ENCODE data around the gene GNA12.

Gene GNA12

DNA sequence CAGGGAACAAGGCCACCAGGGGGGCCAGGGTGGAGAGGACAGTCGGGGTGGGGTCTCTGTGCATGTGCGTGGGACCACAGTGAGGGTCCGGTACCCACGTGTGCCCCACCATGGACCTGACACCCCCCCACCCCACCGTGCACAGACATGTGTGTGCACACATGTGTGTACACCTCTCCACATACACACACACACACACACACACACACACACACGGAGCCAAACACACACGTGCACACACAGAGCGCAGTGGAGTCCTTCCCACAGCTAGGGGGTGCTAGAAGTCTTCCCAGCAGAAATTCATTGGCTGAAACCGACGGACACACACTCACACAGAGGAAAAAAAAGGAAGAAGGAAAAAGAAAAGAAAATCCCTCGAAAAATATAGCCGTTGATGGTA, 42.8 kb upstream of the GNA12 start:
- TF ChIP-seq ZBTB7A (IDR thresholded peaks at IDR 0.05; ENCODE audit: low read depth) (no peak), CREB1 (IDR thresholded peaks at IDR 0.05; ENCODE audit: low read depth) (no peak), TAF1 (IDR thresholded peaks at IDR 0.05; ENCODE audit: low read depth) (no peak), RAD21 (IDR thresholded peaks at IDR 0.05; ENCODE audit: low read depth) (peak; percentile 93), TCF12 (IDR thresholded peaks at IDR 0.05; ENCODE audit: low read depth) (no peak), NFIC (IDR thresholded peaks at IDR 0.05) (no peak), YY1 (IDR thresholded peaks at IDR 0.05; ENCODE audit: low read depth) (no peak), EP300 (IDR thresholded peaks at IDR 0.05; ENCODE audit: borderline replicate concordance) (no peak), TEAD4 (IDR thresholded peaks at IDR 0.05) (no peak)
- TF ChIP-seq, protein P1, sequence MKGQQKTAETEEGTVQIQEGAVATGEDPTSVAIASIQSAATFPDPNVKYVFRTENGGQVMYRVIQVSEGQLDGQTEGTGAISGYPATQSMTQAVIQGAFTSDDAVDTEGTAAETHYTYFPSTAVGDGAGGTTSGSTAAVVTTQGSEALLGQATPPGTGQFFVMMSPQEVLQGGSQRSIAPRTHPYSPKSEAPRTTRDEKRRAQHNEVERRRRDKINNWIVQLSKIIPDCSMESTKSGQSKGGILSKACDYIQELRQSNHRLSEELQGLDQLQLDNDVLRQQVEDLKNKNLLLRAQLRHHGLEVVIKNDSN (IDR thresholded peaks at IDR 0.05) = no peak
- TF ChIP-seq, protein P2, sequence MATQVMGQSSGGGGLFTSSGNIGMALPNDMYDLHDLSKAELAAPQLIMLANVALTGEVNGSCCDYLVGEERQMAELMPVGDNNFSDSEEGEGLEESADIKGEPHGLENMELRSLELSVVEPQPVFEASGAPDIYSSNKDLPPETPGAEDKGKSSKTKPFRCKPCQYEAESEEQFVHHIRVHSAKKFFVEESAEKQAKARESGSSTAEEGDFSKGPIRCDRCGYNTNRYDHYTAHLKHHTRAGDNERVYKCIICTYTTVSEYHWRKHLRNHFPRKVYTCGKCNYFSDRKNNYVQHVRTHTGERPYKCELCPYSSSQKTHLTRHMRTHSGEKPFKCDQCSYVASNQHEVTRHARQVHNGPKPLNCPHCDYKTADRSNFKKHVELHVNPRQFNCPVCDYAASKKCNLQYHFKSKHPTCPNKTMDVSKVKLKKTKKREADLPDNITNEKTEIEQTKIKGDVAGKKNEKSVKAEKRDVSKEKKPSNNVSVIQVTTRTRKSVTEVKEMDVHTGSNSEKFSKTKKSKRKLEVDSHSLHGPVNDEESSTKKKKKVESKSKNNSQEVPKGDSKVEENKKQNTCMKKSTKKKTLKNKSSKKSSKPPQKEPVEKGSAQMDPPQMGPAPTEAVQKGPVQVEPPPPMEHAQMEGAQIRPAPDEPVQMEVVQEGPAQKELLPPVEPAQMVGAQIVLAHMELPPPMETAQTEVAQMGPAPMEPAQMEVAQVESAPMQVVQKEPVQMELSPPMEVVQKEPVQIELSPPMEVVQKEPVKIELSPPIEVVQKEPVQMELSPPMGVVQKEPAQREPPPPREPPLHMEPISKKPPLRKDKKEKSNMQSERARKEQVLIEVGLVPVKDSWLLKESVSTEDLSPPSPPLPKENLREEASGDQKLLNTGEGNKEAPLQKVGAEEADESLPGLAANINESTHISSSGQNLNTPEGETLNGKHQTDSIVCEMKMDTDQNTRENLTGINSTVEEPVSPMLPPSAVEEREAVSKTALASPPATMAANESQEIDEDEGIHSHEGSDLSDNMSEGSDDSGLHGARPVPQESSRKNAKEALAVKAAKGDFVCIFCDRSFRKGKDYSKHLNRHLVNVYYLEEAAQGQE (IDR thresholded peaks at IDR 0.05; ENCODE audit: low read depth) = no peak
- TF ChIP-seq, protein P3, sequence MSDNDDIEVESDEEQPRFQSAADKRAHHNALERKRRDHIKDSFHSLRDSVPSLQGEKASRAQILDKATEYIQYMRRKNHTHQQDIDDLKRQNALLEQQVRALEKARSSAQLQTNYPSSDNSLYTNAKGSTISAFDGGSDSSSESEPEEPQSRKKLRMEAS (IDR thresholded peaks at IDR 0.05) = peak; percentile 37; the same call in 1 of the 2 replicates

- no peak for TF ChIP-seq CREB1 (IDR thresholded peaks at IDR 0.05; ENCODE audit: low read depth)
- TF ChIP-seq TCF12 (IDR thresholded peaks at IDR 0.05; ENCODE audit: low read depth) = no peak
- TF ChIP-seq FOXM1 (IDR thresholded peaks at IDR 0.05; ENCODE audit: borderline replicate concordance, low read depth) = no peak
- TF ChIP-seq YY1 (IDR thresholded peaks at IDR 0.05; ENCODE audit: low read depth) = no peak
- TF ChIP-seq EGR1 (IDR thresholded peaks at IDR 0.05) = no peak
- TF ChIP-seq CEBPB (IDR thresholded peaks at IDR 0.05) = no peak
- no peak for TF ChIP-seq TEAD4 (IDR thresholded peaks at IDR 0.05)
- no peak for TF ChIP-seq TAF1 (IDR thresholded peaks at IDR 0.05; ENCODE audit: low read depth)
- no peak for TF ChIP-seq RAD21 (IDR thresholded peaks at IDR 0.05; ENCODE audit: low read depth)
Measured at GRCh38 chr7:2886391-2886790, 42.3 kb upstream of the GNA12 start.

DNA sequence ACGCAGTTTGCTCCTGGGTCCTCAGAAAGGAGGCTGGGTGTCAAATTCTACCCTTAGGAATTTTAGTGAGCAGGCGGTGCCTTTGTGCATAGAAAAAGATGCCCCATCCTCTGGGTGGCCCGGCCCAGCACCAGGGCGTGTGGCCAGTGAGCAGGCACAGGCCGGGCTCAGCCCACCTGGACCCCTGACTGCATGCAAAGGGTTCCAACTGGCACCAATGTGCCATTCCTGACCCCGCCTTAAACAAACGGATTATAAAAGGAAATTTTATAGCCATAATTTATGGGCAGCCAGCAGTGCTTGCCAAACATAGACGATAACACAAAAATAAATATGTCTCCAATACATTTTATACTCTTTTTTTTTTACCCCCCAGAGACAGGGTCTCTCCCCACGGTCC, 40.1 kb upstream of the GNA12 start:
- no peak for TF ChIP-seq TCF12 (IDR thresholded peaks at IDR 0.05; ENCODE audit: low read depth)
- no peak for TF ChIP-seq EP300 (IDR thresholded peaks at IDR 0.05; ENCODE audit: borderline replicate concordance)
- no peak for TF ChIP-seq CREB1 (IDR thresholded peaks at IDR 0.05; ENCODE audit: low read depth)
- TF ChIP-seq CEBPB (IDR thresholded peaks at IDR 0.05) = no peak
- TF ChIP-seq TAF1 (IDR thresholded peaks at IDR 0.05; ENCODE audit: low read depth) = no peak
- no peak for TF ChIP-seq RAD21 (IDR thresholded peaks at IDR 0.05; ENCODE audit: low read depth)
- no peak for TF ChIP-seq NFIC (IDR thresholded peaks at IDR 0.05)

DNA sequence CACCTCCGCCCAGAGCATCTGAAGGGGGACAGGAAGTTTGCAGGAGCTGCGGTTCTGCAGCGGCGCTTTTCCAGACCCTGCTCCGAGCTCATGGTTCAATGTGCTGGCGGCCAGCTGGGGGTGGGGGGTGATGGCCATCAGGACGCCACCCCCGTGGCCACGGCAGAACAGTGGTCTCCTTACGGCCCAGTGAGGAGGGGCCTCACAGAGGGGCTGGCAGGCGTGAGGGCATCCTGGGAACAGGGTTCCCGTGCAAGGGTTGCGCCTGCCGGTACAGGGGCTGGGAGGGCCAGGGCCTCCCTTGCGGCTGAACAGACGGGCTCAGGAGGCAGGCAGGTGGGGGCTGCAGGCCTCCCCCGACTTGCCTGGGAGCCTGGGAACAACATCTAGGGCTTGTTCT, 39.0 kb upstream of the GNA12 start:
- TF ChIP-seq, protein P3 (IDR thresholded peaks at IDR 0.05) = no peak
- TF ChIP-seq TAF1 (IDR thresholded peaks at IDR 0.05; ENCODE audit: low read depth) (no peak), TEAD4 (IDR thresholded peaks at IDR 0.05) (no peak), ZBTB7A (IDR thresholded peaks at IDR 0.05; ENCODE audit: low read depth) (no peak), NFIC (IDR thresholded peaks at IDR 0.05) (no peak), EGR1 (IDR thresholded peaks at IDR 0.05) (no peak), RAD21 (IDR thresholded peaks at IDR 0.05; ENCODE audit: low read depth) (no peak), CEBPB (IDR thresholded peaks at IDR 0.05) (no peak), YY1 (IDR thresholded peaks at IDR 0.05; ENCODE audit: low read depth) (no peak), TCF12 (IDR thresholded peaks at IDR 0.05; ENCODE audit: low read depth) (no peak), FOXM1 (IDR thresholded peaks at IDR 0.05; ENCODE audit: borderline replicate concordance, low read depth) (no peak), CREB1 (IDR thresholded peaks at IDR 0.05; ENCODE audit: low read depth) (no peak), EP300 (IDR thresholded peaks at IDR 0.05; ENCODE audit: borderline replicate concordance) (no peak)
- TF ChIP-seq, protein P2 (IDR thresholded peaks at IDR 0.05; ENCODE audit: low read depth) = no peak
- TF ChIP-seq, protein P1 (IDR thresholded peaks at IDR 0.05) = no peak

DNA sequence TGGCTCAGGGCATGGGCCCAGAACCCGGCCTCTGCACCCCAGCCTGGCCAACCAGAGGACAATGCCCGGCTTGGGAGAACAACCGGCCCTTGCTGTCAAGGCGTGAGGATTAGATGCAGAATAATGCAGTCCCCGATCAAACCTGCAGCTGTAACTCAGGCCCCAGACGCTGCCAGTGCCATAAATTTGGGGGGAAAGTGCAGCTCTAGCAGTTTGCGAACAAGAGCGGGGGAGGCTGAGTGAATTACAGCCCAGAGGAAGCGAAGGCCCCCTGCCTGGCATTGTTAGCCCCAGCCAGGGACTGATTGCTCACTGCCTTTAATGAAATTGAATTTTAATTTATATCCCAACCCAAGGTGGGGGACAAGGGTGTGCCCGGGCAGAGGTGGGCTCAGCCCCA, 38.0 kb upstream of the GNA12 start:
- TF ChIP-seq NFIC (IDR thresholded peaks at IDR 0.05) = no peak
- TF ChIP-seq EP300 (IDR thresholded peaks at IDR 0.05; ENCODE audit: borderline replicate concordance) = no peak
- TF ChIP-seq RAD21 (IDR thresholded peaks at IDR 0.05; ENCODE audit: low read depth) = no peak
- TF ChIP-seq EGR1 (IDR thresholded peaks at IDR 0.05) = no peak
- TF ChIP-seq TAF1 (IDR thresholded peaks at IDR 0.05; ENCODE audit: low read depth) = no peak
- TF ChIP-seq ZBTB7A (IDR thresholded peaks at IDR 0.05; ENCODE audit: low read depth) = no peak
- no peak for TF ChIP-seq CREB1 (IDR thresholded peaks at IDR 0.05; ENCODE audit: low read depth)
- TF ChIP-seq TEAD4 (IDR thresholded peaks at IDR 0.05) = no peak
- TF ChIP-seq FOXM1 (IDR thresholded peaks at IDR 0.05; ENCODE audit: borderline replicate concordance, low read depth) = no peak
- TF ChIP-seq CEBPB (IDR thresholded peaks at IDR 0.05) = no peak
- TF ChIP-seq TCF12 (IDR thresholded peaks at IDR 0.05; ENCODE audit: low read depth) = no peak
- TF ChIP-seq, protein P3 (IDR thresholded peaks at IDR 0.05) = no peak
- TF ChIP-seq, protein P1 (IDR thresholded peaks at IDR 0.05) = no peak
- TF ChIP-seq, protein P2 (IDR thresholded peaks at IDR 0.05; ENCODE audit: low read depth) = no peak
- no peak for TF ChIP-seq YY1 (IDR thresholded peaks at IDR 0.05; ENCODE audit: low read depth)

All from Ishikawa (cell line).